NB4 (cell line): ENCODE measurements around the gene POLR2H.

ENCODE experiments used
- DNase-seq: peaks from one replicate; pipeline ENCODE4 v3.0.0; 2010; ENCODE audit warnings: low read depth
- H3K4me3 ChIP-seq: one replicate; pipeline ENCODE4 v1.5.1; 2011; ENCODE audit warnings: mild to moderate bottlenecking, low read depth, low read length, moderate library complexity
- MAX ChIP-seq: IDR thresholded peaks from 2 replicates; pipeline ENCODE4 v1.6.1; 2011; ENCODE audit warnings: low read depth, low read length
- MYC ChIP-seq: IDR thresholded peaks from 2 replicates; pipeline ENCODE4 v1.6.1; 2011; ENCODE audit warnings: low read depth, low read length
- POLR2A ChIP-seq: IDR thresholded peaks from 2 replicates; pipeline ENCODE4 v1.6.1; 2011; ENCODE audit warnings: mild to moderate bottlenecking; ENCODE audit not compliant: insufficient read length; ENCODE audit errors: extremely low read depth
- TF ChIP-seq, protein P1 (sequence below): IDR thresholded peaks from one replicate; pipeline ENCODE4 v1.5.1; 2012; ENCODE audit warnings: low read depth, low read length

Gene POLR2H

GRCh38 chr3:184378651-184379357 lies 17.3 kb downstream of the POLR2H start:
- no peak for TF ChIP-seq MYC
- TF ChIP-seq, protein P1, sequence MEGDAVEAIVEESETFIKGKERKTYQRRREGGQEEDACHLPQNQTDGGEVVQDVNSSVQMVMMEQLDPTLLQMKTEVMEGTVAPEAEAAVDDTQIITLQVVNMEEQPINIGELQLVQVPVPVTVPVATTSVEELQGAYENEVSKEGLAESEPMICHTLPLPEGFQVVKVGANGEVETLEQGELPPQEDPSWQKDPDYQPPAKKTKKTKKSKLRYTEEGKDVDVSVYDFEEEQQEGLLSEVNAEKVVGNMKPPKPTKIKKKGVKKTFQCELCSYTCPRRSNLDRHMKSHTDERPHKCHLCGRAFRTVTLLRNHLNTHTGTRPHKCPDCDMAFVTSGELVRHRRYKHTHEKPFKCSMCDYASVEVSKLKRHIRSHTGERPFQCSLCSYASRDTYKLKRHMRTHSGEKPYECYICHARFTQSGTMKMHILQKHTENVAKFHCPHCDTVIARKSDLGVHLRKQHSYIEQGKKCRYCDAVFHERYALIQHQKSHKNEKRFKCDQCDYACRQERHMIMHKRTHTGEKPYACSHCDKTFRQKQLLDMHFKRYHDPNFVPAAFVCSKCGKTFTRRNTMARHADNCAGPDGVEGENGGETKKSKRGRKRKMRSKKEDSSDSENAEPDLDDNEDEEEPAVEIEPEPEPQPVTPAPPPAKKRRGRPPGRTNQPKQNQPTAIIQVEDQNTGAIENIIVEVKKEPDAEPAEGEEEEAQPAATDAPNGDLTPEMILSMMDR = no peak
- no peak for TF ChIP-seq MAX
- no peak for TF ChIP-seq POLR2A

GRCh38 chr3:184379358-184380184 lies 18.1 kb downstream of the POLR2H start, which contains the start of gene CHRD:
Gene CHRD (plus strand): TSS chr3:184380054. CDS start chr3:184380319, 265 bp downstream.
- TF ChIP-seq MAX = no peak
- TF ChIP-seq POLR2A = no peak
- TF ChIP-seq, protein P1 = no peak
- no peak for TF ChIP-seq MYC
- DNase-seq = no peak
- H3K4me3 ChIP-seq = no peak within 1 kb of the TSS

More at GRCh38 chr3:184378651-184379357, 17.3 kb downstream of the POLR2H start:
- H3K4me3 ChIP-seq = no peak overlapping the region
- no peak for DNase-seq

- no peak overlapping the region for H3K4me3 ChIP-seq
- TF ChIP-seq MYC (no peak), MAX (no peak), POLR2A (no peak)
- TF ChIP-seq, protein P1 = no peak
- DNase-seq = no peak
Measured at GRCh38 chr3:184380185-184380626, 18.7 kb downstream of the POLR2H start.

DNA sequence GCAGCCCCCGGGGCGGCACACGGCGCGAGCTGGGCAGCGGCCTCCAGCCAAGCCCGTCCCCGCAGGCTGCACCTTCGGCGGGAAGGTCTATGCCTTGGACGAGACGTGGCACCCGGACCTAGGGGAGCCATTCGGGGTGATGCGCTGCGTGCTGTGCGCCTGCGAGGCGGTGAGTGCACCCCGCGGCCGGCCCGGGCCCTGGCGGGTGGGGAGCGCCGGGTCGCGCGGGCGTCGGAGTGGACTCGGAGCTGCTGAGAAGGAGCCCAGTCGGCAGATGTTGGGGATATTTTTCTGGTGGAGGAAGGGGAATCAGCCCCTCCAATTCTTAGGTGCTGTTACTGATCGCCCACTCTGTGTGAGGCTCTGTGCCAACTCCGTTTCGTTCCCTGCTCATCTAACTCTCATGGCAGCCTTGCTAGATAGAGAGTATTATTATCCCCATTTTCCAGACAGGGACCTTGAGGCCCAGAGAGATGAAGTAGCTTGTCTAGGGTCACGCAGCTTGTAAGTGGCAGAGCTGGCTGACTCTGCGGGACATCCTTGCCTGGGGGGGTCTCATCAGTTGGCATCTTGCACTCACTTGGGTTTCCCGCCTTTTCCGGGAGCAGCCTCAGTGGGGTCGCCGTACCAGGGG lies 19.2 kb downstream of the POLR2H start:
- TF ChIP-seq MYC = no peak
- DNase-seq = no peak
- H3K4me3 ChIP-seq = no peak overlapping the region

DNA sequence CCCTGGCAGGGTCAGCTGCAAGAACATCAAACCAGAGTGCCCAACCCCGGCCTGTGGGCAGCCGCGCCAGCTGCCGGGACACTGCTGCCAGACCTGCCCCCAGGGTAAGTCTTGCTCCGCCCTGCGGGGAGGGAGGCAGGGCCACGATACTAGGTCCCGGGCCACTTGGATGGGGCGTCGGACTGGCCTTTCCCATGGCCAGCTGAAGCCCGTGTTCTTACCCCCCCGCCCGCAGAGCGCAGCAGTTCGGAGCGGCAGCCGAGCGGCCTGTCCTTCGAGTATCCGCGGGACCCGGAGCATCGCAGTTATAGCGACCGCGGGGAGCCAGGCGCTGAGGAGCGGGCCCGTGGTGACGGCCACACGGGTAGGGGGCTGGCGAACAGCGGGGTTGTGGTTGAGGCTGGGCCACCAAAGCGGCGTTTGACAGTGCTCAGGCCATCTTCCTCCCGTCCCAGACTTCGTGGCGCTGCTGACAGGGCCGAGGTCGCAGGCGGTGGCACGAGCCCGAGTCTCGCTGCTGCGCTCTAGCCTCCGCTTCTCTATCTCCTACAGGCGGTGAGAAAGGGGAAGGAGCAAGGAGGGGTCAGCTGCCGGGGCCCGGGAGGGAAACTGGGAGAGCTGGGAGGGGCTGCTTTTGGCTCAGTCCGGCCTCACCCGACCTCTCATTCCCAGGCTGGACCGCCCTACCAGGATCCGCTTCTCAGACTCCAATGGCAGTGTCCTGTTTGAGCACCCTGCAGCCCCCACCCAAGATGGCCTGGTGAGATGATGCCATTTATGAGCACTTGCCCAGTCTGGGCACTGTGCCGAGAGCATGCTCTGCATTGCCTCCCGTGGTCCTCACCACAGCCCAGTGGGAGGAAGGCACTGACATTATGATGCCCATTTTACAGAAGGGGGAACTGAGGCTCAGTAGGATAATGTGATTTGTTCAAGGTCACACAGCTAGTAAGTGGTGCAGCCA lies 20.0 kb downstream of the POLR2H start:
- no peak overlapping the region for H3K4me3 ChIP-seq
- TF ChIP-seq, protein P1 = no peak
- DNase-seq = peak; percentile 45
